ENCODE measurements around the gene WRNIP1.

- TF ChIP-seq CTCF (conservative IDR thresholded peaks at IDR 0.05; ENCODE audit: low read length), result no peak
- no peak for TF ChIP-seq EZH2phosphoT487 (IDR thresholded peaks at IDR 0.05; ENCODE audit: borderline replicate concordance)
Observed at GRCh38 chr6:2731281-2731909, 33.8 kb upstream of the WRNIP1 start.
